SK-N-SH treated with all-trans-retinoic acid at 6 μM for 48 hours (cell line): ENCODE data around the gene CYBA.

Source experiments
- ATAC-seq: fragments of 200-7000 bp; cut with Tn5 transposase; 3 replicates; pipeline ENCODE4 v1.9.1; 2020; ENCODE audit warnings: mild to moderate bottlenecking, moderate library complexity
- ARNTL ChIP-seq: fragments of 450-650 bp; formaldehyde crosslinking; IDR thresholded peaks from 2 replicates; pipeline ENCODE4 v1.5.0; 2020; ENCODE audit warnings: low read depth, mild to moderate bottlenecking, moderate library complexity, borderline replicate concordance
- BACH2 ChIP-seq: fragments of 250-450 bp; sonication (Bioruptor Pico); IDR thresholded peaks from 2 replicates; pipeline ENCODE4 v1.9.0; 2021; ENCODE audit warnings: mild to moderate bottlenecking, borderline replicate concordance
- CREB5 ChIP-seq: fragments of 250-450 bp; sonication (Bioruptor Pico); IDR thresholded peaks from 2 replicates; pipeline ENCODE4 v1.5.1; 2020; ENCODE audit warnings: low read depth, mild to moderate bottlenecking, moderate library complexity
- CSDC2 ChIP-seq: fragments of 250-450 bp; sonication (Bioruptor Pico); IDR thresholded peaks from 2 replicates; pipeline ENCODE4 v1.5.0; 2020; ENCODE audit warnings: mild to moderate bottlenecking, moderate library complexity
- CSRNP3 ChIP-seq: fragments of 250-450 bp; sonication (Bioruptor Pico); IDR thresholded peaks from 2 replicates; pipeline ENCODE4 v1.5.1; 2021; ENCODE audit warnings: mild to moderate bottlenecking, moderate library complexity
- ESRRG ChIP-seq: fragments of 250-450 bp; sonication (Bioruptor Pico); IDR thresholded peaks from 2 replicates; pipeline ENCODE4 v1.6.1; 2021; ENCODE audit warnings: mild to moderate bottlenecking
- GLIS3 ChIP-seq: fragments of 250-450 bp; sonication (Bioruptor Pico); IDR thresholded peaks from 2 replicates; pipeline ENCODE4 v1.5.0; 2020; ENCODE audit warnings: mild to moderate bottlenecking, moderate library complexity
- ISL1 ChIP-seq: fragments of 250-450 bp; sonication (Bioruptor Pico); IDR thresholded peaks from 2 replicates; pipeline ENCODE4 v2.1.2; 2022; ENCODE audit warnings: mild to moderate bottlenecking, moderate library complexity
- OSR1 ChIP-seq: fragments of 250-450 bp; sonication (Bioruptor Pico); IDR thresholded peaks from 2 replicates; pipeline ENCODE4 v1.8.0; 2022; ENCODE audit warnings: moderate library complexity, mild to moderate bottlenecking, inconsistent platforms
- POU6F1 ChIP-seq: fragments of 250-450 bp; sonication (Bioruptor Pico); IDR thresholded peaks from 2 replicates; pipeline ENCODE4 v1.8.0; 2021; ENCODE audit warnings: low read depth, mild to moderate bottlenecking, moderate library complexity, borderline replicate concordance
- PPARA ChIP-seq: fragments of 250-450 bp; sonication (Bioruptor Pico); IDR thresholded peaks from 2 replicates; pipeline ENCODE4 v1.5.0; 2020; ENCODE audit warnings: mild to moderate bottlenecking, borderline replicate concordance
- RARB ChIP-seq: fragments of 250-450 bp; sonication (Bioruptor Pico); IDR thresholded peaks from 2 replicates; pipeline ENCODE4 v1.8.0; 2021; ENCODE audit warnings: mild to moderate bottlenecking, moderate library complexity
- TCF4 ChIP-seq: fragments of 250-450 bp; sonication (Bioruptor Pico); IDR thresholded peaks from 2 replicates; pipeline ENCODE4 v1.8.0; 2021; ENCODE audit warnings: mild to moderate bottlenecking, moderate library complexity, borderline replicate concordance
- TOX ChIP-seq: fragments of 250-450 bp; sonication (Bioruptor Pico); IDR thresholded peaks from 2 replicates; pipeline ENCODE4 v1.8.0; 2021; ENCODE audit warnings: mild to moderate bottlenecking, moderate library complexity, borderline replicate concordance
- TSHZ2 ChIP-seq: fragments of 250-450 bp; sonication (Bioruptor Pico); IDR thresholded peaks from 2 replicates; pipeline ENCODE4 v1.5.0; 2020; ENCODE audit warnings: mild to moderate bottlenecking, moderate library complexity
- ZC3H10 ChIP-seq: fragments of 250-450 bp; sonication (Bioruptor Pico); IDR thresholded peaks from 2 replicates; pipeline ENCODE4 v1.5.1; 2021; ENCODE audit warnings: mild to moderate bottlenecking, moderate library complexity
- ZFP3 ChIP-seq: fragments of 250-450 bp; sonication (Bioruptor Pico); IDR thresholded peaks from 2 replicates; pipeline ENCODE4 v1.5.0; 2020; ENCODE audit warnings: mild to moderate bottlenecking, moderate library complexity
- ZFP30 ChIP-seq: fragments of 450-650 bp; formaldehyde crosslinking; IDR thresholded peaks from 2 replicates; pipeline ENCODE4 v1.5.0; 2022; ENCODE audit warnings: mild to moderate bottlenecking, moderate library complexity
- ZNF70 ChIP-seq: fragments of 450-650 bp; formaldehyde crosslinking; IDR thresholded peaks from 2 replicates; pipeline ENCODE4 v1.5.0; 2020; ENCODE audit warnings: mild to moderate bottlenecking, moderate library complexity
- ZNF8 ChIP-seq: fragments of 450-650 bp; formaldehyde crosslinking; IDR thresholded peaks from 2 replicates; pipeline ENCODE4 v1.5.0; 2020; ENCODE audit warnings: mild to moderate bottlenecking, moderate library complexity
- TF ChIP-seq, protein P1 (sequence below): fragments of 250-450 bp; sonication (Bioruptor Pico); IDR thresholded peaks from 2 replicates; pipeline ENCODE4 v1.8.0; 2020; ENCODE audit warnings: mild to moderate bottlenecking, moderate library complexity, borderline replicate concordance

The CYBA gene

GRCh38 chr16:88654363-88655052 is 3.7 kb upstream of the CYBA start (continued):
- TF ChIP-seq CREB5 (CRISPR knock-in tag) (no peak), ZFP30 (no peak), OSR1 (no peak)

DNA sequence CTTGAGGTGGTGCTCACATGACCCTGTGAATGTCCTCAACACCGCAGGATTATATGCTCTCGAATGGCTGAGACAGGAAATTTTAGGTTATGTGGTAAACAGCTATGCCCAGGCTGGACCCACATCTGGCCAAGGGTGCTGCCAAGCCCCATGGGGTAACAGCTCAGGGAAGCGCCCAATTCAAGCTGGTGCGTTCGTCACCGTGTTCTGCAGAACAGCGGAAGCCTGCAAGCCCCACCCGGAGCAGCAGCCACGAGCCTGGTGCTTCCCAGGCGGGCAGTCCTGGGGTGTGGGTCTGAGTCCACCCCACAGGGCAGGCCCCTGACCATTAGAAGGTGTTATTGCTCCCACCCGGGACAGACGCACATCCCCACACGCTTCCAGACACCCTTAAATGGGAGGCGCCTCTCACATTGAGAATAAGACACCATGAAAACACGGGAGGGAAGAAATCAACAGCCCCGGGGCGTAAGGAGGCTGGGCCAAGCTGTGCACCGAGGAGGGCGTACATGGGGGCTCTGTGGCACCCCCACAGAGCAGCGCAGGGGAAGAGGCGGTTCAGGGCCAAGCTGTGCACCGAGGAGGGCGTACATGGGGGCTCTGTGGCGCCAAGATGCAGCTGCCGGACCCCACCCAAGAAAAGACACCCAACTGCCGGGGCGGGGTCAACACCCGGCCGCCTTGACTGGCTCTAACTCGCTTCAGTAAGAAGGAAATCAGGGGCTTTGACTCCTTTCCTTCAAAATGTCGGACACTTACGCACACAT is 2.9 kb upstream of the CYBA start:
- TF ChIP-seq CSRNP3 (CRISPR knock-in tag): no peak
- no peak for TF ChIP-seq BACH2 (CRISPR knock-in tag)
- TF ChIP-seq ZNF70: no peak
- no peak for TF ChIP-seq ESRRG (CRISPR knock-in tag)
- no peak for TF ChIP-seq CSDC2 (CRISPR knock-in tag)
- no peak for TF ChIP-seq RARB
- no peak for TF ChIP-seq POU6F1 (CRISPR knock-in tag)
- TF ChIP-seq ZFP3 (CRISPR knock-in tag): no peak
- TF ChIP-seq ZFP30: no peak
- no peak for TF ChIP-seq TOX (CRISPR knock-in tag)
- no peak for TF ChIP-seq ZNF8 (CRISPR knock-in tag)
- no peak for TF ChIP-seq ARNTL (CRISPR knock-in tag)
- ATAC-seq: no peak

DNA sequence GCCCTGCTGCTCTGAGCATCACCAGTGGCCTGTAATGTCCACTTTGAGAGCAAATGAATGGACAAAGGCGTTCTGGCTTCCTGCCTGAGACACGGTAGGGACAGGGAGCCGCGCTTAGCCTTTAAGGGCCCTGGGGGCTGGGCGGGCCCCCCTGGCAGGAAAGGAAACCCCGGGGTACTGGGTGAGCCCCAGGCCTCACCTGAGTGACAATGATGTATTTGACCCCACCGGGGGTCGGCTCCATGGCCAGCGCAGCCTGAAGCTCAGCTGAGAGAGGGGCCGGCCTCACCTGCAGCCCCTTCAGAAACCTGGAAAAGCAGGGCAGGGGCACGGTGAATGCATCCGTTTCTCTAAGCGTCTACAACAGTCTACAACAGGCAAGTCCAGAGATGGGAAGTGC is 2.2 kb upstream of the CYBA start:
- TF ChIP-seq CSDC2 (CRISPR knock-in tag) (no peak), ISL1 (CRISPR knock-in tag) (no peak), ZC3H10 (no peak), ARNTL (CRISPR knock-in tag) (no peak), CREB5 (CRISPR knock-in tag) (no peak), CSRNP3 (CRISPR knock-in tag) (no peak), GLIS3 (CRISPR knock-in tag) (no peak), PPARA (CRISPR knock-in tag) (no peak), TSHZ2 (CRISPR knock-in tag) (no peak), ESRRG (CRISPR knock-in tag) (no peak), RARB (no peak), ZFP30 (no peak), OSR1 (no peak), TCF4 (no peak), ZNF70 (no peak), POU6F1 (CRISPR knock-in tag) (no peak)
- TF ChIP-seq, protein P1, sequence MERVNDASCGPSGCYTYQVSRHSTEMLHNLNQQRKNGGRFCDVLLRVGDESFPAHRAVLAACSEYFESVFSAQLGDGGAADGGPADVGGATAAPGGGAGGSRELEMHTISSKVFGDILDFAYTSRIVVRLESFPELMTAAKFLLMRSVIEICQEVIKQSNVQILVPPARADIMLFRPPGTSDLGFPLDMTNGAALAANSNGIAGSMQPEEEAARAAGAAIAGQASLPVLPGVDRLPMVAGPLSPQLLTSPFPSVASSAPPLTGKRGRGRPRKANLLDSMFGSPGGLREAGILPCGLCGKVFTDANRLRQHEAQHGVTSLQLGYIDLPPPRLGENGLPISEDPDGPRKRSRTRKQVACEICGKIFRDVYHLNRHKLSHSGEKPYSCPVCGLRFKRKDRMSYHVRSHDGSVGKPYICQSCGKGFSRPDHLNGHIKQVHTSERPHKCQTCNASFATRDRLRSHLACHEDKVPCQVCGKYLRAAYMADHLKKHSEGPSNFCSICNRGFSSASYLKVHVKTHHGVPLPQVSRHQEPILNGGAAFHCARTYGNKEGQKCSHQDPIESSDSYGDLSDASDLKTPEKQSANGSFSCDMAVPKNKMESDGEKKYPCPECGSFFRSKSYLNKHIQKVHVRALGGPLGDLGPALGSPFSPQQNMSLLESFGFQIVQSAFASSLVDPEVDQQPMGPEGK (CRISPR knock-in tag): no peak
- ATAC-seq: no peak
